ENCODE measurements around the gene ZMIZ1.
A peak's percentile ranks its signal among the peaks of the same experiment; 100 is the strongest.

ZMIZ1 gene

GRCh38 chr10:79219322-79219957 lies 150.7 kb downstream of the ZMIZ1 start:
- FAIRE-seq (no peak), DNase-seq (ENCODE audit: insufficient read length, low spot score) (no peak)

GRCh38 chr10:79220307-79220706 lies 151.5 kb downstream of the ZMIZ1 start:
- FAIRE-seq = no peak
- no peak for DNase-seq (ENCODE audit: insufficient read length, low spot score)

- DNase-seq (ENCODE audit: insufficient read length, low spot score) (no peak), FAIRE-seq (no peak)
These were observed 152.6 kb downstream of the ZMIZ1 start for GRCh38 chr10:79221110-79222051.

GRCh38 chr10:79222186-79222585 lies 153.4 kb downstream of the ZMIZ1 start:
- no peak for FAIRE-seq
- no peak for DNase-seq (ENCODE audit: insufficient read length, low spot score)

GRCh38 chr10:79223091-79224048 lies 154.6 kb downstream of the ZMIZ1 start:
- FAIRE-seq = no peak
- no peak for DNase-seq (ENCODE audit: insufficient read length, low spot score)

GRCh38 chr10:79224263-79224949 lies 155.6 kb downstream of the ZMIZ1 start:
- FAIRE-seq (no peak), DNase-seq (ENCODE audit: insufficient read length, low spot score) (no peak)

GRCh38 chr10:79224992-79225391 lies 156.2 kb downstream of the ZMIZ1 start:
- FAIRE-seq (no peak), DNase-seq (ENCODE audit: insufficient read length, low spot score) (no peak)

GRCh38 chr10:79226391-79227245 lies 157.9 kb downstream of the ZMIZ1 start:
- no peak for DNase-seq (ENCODE audit: insufficient read length, low spot score)
- no peak for FAIRE-seq

- FAIRE-seq (no peak), DNase-seq (ENCODE audit: insufficient read length, low spot score) (no peak)
These were observed 160.3 kb downstream of the ZMIZ1 start for GRCh38 chr10:79229071-79229541.

GRCh38 chr10:79229830-79230327 lies 161.1 kb downstream of the ZMIZ1 start:
- DNase-seq (ENCODE audit: insufficient read length, low spot score) (no peak), FAIRE-seq (no peak)

GRCh38 chr10:79230328-79230830 lies 161.6 kb downstream of the ZMIZ1 start:
- DNase-seq (ENCODE audit: insufficient read length, low spot score) (no peak), FAIRE-seq (no peak)

- DNase-seq (ENCODE audit: insufficient read length, low spot score) = no peak
- no peak for FAIRE-seq
These were observed 162.1 kb downstream of the ZMIZ1 start for GRCh38 chr10:79230850-79231249.

- peak; percentile 13 for FAIRE-seq
- no peak for DNase-seq (ENCODE audit: insufficient read length, low spot score)
These were observed 163.1 kb downstream of the ZMIZ1 start for GRCh38 chr10:79231908-79232307.

- FAIRE-seq (no peak), DNase-seq (ENCODE audit: insufficient read length, low spot score) (no peak)
These were observed 164.1 kb downstream of the ZMIZ1 start for GRCh38 chr10:79232864-79233263.

GRCh38 chr10:79234391-79235315 lies 165.9 kb downstream of the ZMIZ1 start:
- no peak for DNase-seq (ENCODE audit: insufficient read length, low spot score)
- no peak for FAIRE-seq

GRCh38 chr10:79235765-79236432 lies 167.1 kb downstream of the ZMIZ1 start:
- no peak for FAIRE-seq

GRCh38 chr10:79236433-79236765 lies 167.6 kb downstream of the ZMIZ1 start:
- FAIRE-seq (no peak), DNase-seq (ENCODE audit: insufficient read length, low spot score) (no peak)

More at GRCh38 chr10:79235765-79236432, 167.1 kb downstream of the ZMIZ1 start:
- no peak for DNase-seq (ENCODE audit: insufficient read length, low spot score)

All from HTR-8/SVneo (cell line).